GM23338 (cell line): ENCODE results near the gene WWOX. TPM values are rescaled to one million over a fixed set of nuclear protein-coding genes. Genes with fewer than 3 reads are reported as not detected.

Experiments used
- ATAC-seq: fragments of 200-7000 bp; cut with Tn5 transposase; 3 replicates; pipeline ENCODE4 v1.9.1; 2020
- DNase-seq: peaks from one replicate; pipeline ENCODE4 v3.0.0-alpha.2; 2015; ENCODE audit warnings: low spot score
- H2AFZ ChIP-seq: fragments of 200-600 bp; sonication (generic); 2 replicates; pipeline ENCODE4 v1.8.0; 2016; ENCODE audit warnings: antibody characterized with exemption, mild to moderate bottlenecking, moderate library complexity
- H3F3A ChIP-seq: fragments of 200-600 bp; sonication (generic); replicated peaks from 2 replicates; pipeline ENCODE4 v1.8.0; 2017; ENCODE audit warnings: antibody characterized with exemption, mixed run types, low read depth
- H3K27ac ChIP-seq: fragments of 200-600 bp; sonication (generic); 2 replicates; pipeline ENCODE4 v1.6.1; 2016; ENCODE audit warnings: low read depth
- H3K27me3 ChIP-seq: fragments of 200-600 bp; sonication (generic); 2 replicates; pipeline ENCODE4 v1.8.0; 2016; ENCODE audit warnings: mild to moderate bottlenecking, mixed run types, moderate library complexity; ENCODE audit not compliant: insufficient read depth
- H3K36me3 ChIP-seq: fragments of 200-600 bp; sonication (generic); 2 replicates; pipeline ENCODE4 v1.8.0; 2016; ENCODE audit warnings: mild to moderate bottlenecking; ENCODE audit not compliant: insufficient read depth
- H3K4me1 ChIP-seq: fragments of 200-600 bp; sonication (generic); 2 replicates; pipeline ENCODE4 v1.8.0; 2016; ENCODE audit warnings: mild to moderate bottlenecking, moderate library complexity; ENCODE audit not compliant: insufficient read depth
- H3K4me2 ChIP-seq: fragments of 200-600 bp; sonication (generic); 2 replicates; pipeline ENCODE4 v1.7.1; 2017; ENCODE audit warnings: mixed run types
- H3K4me3 ChIP-seq: fragments of 200-600 bp; sonication (generic); 2 replicates; pipeline ENCODE4 v1.6.1; 2016; ENCODE audit warnings: mixed run types
- H3K79me2 ChIP-seq: fragments of 200-600 bp; sonication (generic); replicated peaks from 2 replicates; pipeline ENCODE4 v1.8.0; 2017; ENCODE audit warnings: mild to moderate bottlenecking; ENCODE audit not compliant: insufficient read depth
- H3K9me2 ChIP-seq: fragments of 200-600 bp; sonication (generic); 2 replicates; pipeline ENCODE4 v1.8.0; 2017; ENCODE audit not compliant: insufficient read depth
- H4K20me1 ChIP-seq: fragments of 200-600 bp; sonication (generic); replicated peaks from 2 replicates; pipeline ENCODE4 v1.8.0; 2017; ENCODE audit warnings: mild to moderate bottlenecking; ENCODE audit not compliant: insufficient read depth
- H3K27ac Mint-ChIP-seq: 2 replicates; pipeline ENCODE4 v1.8.0; 2020; ENCODE audit warnings: inconsistent platforms, mild to moderate bottlenecking, moderate library complexity, mixed read lengths
- H3K27me3 Mint-ChIP-seq: 3 replicates; pipeline ENCODE4 v1.8.0; 2022; ENCODE audit warnings: low read depth, mild to moderate bottlenecking, moderate library complexity, mixed read lengths, inconsistent platforms; ENCODE audit not compliant: insufficient read depth, poor library complexity
- H3K36me3 Mint-ChIP-seq: 3 replicates; pipeline ENCODE4 v1.8.0; 2021; ENCODE audit warnings: low read depth, mild to moderate bottlenecking, inconsistent platforms, moderate library complexity, mixed read lengths
- H3K4me1 Mint-ChIP-seq: 3 replicates; pipeline ENCODE4 v1.8.0; 2020; ENCODE audit warnings: mild to moderate bottlenecking, inconsistent platforms, mixed read lengths
- H3K4me3 Mint-ChIP-seq: 3 replicates; pipeline ENCODE4 v1.8.0; 2021; ENCODE audit warnings: moderate library complexity, mild to moderate bottlenecking, inconsistent platforms, mixed read lengths
- H3K9me3 Mint-ChIP-seq: 3 replicates; pipeline ENCODE4 v1.8.0; 2020; ENCODE audit warnings: moderate library complexity, mild to moderate bottlenecking, inconsistent platforms, mixed read lengths
- CREB1 ChIP-seq: fragments of 250-450 bp; sonication (Bioruptor Pico); IDR thresholded peaks from 2 replicates; pipeline ENCODE4 v1.5.0; 2020; ENCODE audit warnings: low read depth, mild to moderate bottlenecking, moderate library complexity
- EZH2 ChIP-seq: fragments of 200-600 bp; sonication (generic); IDR thresholded peaks from one replicate; pipeline ENCODE4 v1.8.0; 2017; ENCODE audit warnings: antibody characterized with exemption, mild to moderate bottlenecking, low read depth; ENCODE audit not compliant: unreplicated experiment
- EZH2phosphoT487 ChIP-seq: fragments of 200-600 bp; sonication (generic); IDR thresholded peaks from one replicate; pipeline ENCODE4 v1.8.1; 2018; ENCODE audit warnings: antibody characterized with exemption; ENCODE audit not compliant: unreplicated experiment
- NANOG ChIP-seq: IDR thresholded peaks from 2 replicates; pipeline ENCODE4 v1.6.1; 2016; ENCODE audit warnings: antibody characterized with exemption, borderline replicate concordance
- STAT1 ChIP-seq: IDR thresholded peaks from one replicate; pipeline ENCODE4 v1.6.1; 2016; ENCODE audit warnings: antibody characterized with exemption; ENCODE audit not compliant: unreplicated experiment
- ZNF331 ChIP-seq: fragments of 250-450 bp; sonication (Bioruptor Pico); IDR thresholded peaks from 2 replicates; pipeline ENCODE4 v1.5.0; 2020; ENCODE audit warnings: low read depth, mild to moderate bottlenecking, moderate library complexity
- polyA plus RNA-seq: library from polyadenylated mRNA; unstranded; fragments of >200 nt; fragmentation: Nextera tagmentation; extraction: Ambion mirVana; gene quantifications from 2 replicates; pipeline ENCODE4 v1.2.1, GENCODE V29; 2016
- total RNA-seq: library from RNA; depleted of rRNA; stranded (reverse); fragments of >200 nt; shearing (Covaris generic); gene quantifications from 2 replicates; pipeline ENCODE4 v1.2.3, GENCODE V29; 2014
- TF ChIP-seq, protein P1 (sequence below): fragments of 250-450 bp; sonication (Bioruptor Pico); IDR thresholded peaks from 2 replicates; pipeline ENCODE4 v1.5.0; 2020; ENCODE audit warnings: mild to moderate bottlenecking, moderate library complexity
- TF ChIP-seq, protein P2 (sequence below): IDR thresholded peaks from one replicate; pipeline ENCODE4 v1.6.1; 2018; ENCODE audit warnings: antibody characterized with exemption; ENCODE audit not compliant: unreplicated experiment
- TF ChIP-seq, protein P3 (sequence below), 2 experiments: fragments of 200-600 bp in 1 of 2; sonication (generic) in 1 of 2; conservative IDR thresholded peaks; 2 replicates each; pipeline versions ENCODE4 v1.5.1 to v1.6.1; 2016 to 2017; ENCODE audit warnings: antibody characterized with exemption in 2 of 2, low read depth in 2 of 2, mild to moderate bottlenecking in 2 of 2, moderate library complexity in 1 of 2
- TF ChIP-seq, protein P4 (sequence below): IDR thresholded peaks from 2 replicates; pipeline ENCODE4 v1.6.1; 2016; ENCODE audit warnings: antibody characterized with exemption

Gene WWOX
- total and polyA plus RNA-seq, 2 experiments from 2014 or later: 10.0 to 19.3 TPM

DNA sequence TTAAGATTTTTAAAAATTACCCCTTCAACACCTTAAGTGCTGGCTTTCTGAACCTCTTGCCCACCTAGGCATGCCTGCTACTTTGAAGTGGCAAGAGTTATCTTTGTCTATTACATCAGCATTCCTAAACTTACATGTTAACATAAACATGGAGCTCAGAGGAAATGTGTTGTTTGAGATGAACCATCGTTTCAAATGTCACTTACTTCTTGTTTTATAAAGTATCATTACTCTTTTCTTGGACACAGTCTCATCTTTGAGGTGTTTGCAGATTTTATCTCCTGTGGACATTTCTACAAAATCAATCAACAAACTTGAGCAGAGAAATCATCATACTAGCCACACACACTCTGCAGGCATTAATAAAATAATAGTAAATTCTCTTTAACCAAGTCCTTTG, 184.9 kb downstream of the WWOX start (continued):
- TF ChIP-seq, protein P1, sequence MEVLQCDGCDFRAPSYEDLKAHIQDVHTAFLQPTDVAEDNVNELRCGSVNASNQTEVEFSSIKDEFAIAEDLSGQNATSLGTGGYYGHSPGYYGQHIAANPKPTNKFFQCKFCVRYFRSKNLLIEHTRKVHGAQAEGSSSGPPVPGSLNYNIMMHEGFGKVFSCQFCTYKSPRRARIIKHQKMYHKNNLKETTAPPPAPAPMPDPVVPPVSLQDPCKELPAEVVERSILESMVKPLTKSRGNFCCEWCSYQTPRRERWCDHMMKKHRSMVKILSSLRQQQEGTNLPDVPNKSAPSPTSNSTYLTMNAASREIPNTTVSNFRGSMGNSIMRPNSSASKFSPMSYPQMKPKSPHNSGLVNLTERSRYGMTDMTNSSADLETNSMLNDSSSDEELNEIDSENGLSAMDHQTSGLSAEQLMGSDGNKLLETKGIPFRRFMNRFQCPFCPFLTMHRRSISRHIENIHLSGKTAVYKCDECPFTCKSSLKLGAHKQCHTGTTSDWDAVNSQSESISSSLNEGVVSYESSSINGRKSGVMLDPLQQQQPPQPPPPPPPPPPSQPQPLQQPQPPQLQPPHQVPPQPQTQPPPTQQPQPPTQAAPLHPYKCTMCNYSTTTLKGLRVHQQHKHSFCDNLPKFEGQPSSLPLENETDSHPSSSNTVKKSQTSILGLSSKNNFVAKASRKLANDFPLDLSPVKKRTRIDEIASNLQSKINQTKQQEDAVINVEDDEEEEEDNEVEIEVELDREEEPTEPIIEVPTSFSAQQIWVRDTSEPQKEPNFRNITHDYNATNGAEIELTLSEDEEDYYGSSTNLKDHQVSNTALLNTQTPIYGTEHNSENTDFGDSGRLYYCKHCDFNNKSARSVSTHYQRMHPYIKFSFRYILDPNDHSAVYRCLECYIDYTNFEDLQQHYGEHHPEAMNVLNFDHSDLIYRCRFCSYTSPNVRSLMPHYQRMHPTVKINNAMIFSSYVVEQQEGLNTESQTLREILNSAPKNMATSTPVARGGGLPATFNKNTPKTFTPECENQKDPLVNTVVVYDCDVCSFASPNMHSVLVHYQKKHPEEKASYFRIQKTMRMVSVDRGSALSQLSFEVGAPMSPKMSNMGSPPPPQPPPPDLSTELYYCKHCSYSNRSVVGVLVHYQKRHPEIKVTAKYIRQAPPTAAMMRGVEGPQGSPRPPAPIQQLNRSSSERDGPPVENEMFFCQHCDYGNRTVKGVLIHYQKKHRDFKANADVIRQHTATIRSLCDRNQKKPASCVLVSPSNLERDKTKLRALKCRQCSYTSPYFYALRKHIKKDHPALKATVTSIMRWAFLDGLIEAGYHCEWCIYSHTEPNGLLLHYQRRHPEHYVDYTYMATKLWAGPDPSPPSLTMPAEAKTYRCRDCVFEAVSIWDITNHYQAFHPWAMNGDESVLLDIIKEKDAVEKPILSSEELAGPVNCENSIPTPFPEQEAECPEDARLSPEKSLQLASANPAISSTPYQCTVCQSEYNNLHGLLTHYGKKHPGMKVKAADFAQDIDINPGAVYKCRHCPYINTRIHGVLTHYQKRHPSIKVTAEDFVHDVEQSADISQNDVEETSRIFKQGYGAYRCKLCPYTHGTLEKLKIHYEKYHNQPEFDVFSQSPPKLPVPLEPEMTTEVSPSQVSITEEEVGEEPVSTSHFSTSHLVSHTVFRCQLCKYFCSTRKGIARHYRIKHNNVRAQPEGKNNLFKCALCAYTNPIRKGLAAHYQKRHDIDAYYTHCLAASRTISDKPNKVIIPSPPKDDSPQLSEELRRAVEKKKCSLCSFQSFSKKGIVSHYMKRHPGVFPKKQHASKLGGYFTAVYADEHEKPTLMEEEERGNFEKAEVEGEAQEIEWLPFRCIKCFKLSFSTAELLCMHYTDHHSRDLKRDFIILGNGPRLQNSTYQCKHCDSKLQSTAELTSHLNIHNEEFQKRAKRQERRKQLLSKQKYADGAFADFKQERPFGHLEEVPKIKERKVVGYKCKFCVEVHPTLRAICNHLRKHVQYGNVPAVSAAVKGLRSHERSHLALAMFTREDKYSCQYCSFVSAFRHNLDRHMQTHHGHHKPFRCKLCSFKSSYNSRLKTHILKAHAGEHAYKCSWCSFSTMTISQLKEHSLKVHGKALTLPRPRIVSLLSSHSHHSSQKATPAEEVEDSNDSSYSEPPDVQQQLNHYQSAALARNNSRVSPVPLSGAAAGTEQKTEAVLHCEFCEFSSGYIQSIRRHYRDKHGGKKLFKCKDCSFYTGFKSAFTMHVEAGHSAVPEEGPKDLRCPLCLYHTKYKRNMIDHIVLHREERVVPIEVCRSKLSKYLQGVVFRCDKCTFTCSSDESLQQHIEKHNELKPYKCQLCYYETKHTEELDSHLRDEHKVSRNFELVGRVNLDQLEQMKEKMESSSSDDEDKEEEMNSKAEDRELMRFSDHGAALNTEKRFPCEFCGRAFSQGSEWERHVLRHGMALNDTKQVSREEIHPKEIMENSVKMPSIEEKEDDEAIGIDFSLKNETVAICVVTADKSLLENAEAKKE (CRISPR knock-in tag): no peak

DNA sequence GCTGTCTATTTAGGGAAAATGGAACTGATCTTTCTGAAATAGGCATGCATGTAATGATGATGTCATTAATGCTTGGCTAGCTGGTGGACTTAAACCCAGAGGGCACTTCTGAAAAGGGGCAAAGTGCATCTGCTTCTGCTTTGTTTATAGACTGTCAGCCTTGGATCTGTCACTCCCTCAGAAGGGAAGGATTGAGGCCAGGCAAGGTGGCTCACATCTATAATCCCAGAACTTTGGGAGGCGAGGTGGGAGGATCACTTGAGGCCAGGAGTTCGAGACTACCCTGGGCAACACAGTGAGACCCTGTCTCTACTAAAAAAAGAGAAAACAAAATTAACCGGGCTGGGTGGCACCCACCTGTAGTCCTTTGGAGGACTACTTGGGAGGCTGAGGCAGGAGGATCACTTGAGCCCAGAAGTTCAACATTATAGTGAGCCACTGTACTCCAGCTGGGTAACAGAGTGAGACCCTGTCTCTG, 185.5 kb downstream of the WWOX start:
- Mint-ChIP-seq H3K4me1 (peaks cover 37% of the 10 kb centered on the region), H3K27ac (no peak overlapping the region), H3K9me3 (no peaks in the 10 kb centered on the region), H3K4me3 (no peak overlapping the region), H3K36me3 (no peaks in the 10 kb centered on the region), H3K27me3 (no peaks in the 10 kb centered on the region)
- DNase-seq: no peak
- H3K79me2 ChIP-seq: no peaks in the 10 kb centered on the region
- no peaks in the 10 kb centered on the region for H3K27me3 ChIP-seq
- no peak for ATAC-seq
- peaks cover 11% of the 10 kb centered on the region for H3K4me1 ChIP-seq
- H3K27ac ChIP-seq: no peak overlapping the region
- H3K4me2 ChIP-seq: no peak overlapping the region
- no peaks in the 10 kb centered on the region for H3F3A ChIP-seq
- H4K20me1 ChIP-seq: no peaks in the 10 kb centered on the region
- H2AFZ ChIP-seq: no peak overlapping the region
- no peaks in the 10 kb centered on the region for H3K36me3 ChIP-seq
- H3K4me3 ChIP-seq: no peak overlapping the region
- H3K9me2 ChIP-seq: no peaks in the 10 kb centered on the region
- TF ChIP-seq, protein P2, sequence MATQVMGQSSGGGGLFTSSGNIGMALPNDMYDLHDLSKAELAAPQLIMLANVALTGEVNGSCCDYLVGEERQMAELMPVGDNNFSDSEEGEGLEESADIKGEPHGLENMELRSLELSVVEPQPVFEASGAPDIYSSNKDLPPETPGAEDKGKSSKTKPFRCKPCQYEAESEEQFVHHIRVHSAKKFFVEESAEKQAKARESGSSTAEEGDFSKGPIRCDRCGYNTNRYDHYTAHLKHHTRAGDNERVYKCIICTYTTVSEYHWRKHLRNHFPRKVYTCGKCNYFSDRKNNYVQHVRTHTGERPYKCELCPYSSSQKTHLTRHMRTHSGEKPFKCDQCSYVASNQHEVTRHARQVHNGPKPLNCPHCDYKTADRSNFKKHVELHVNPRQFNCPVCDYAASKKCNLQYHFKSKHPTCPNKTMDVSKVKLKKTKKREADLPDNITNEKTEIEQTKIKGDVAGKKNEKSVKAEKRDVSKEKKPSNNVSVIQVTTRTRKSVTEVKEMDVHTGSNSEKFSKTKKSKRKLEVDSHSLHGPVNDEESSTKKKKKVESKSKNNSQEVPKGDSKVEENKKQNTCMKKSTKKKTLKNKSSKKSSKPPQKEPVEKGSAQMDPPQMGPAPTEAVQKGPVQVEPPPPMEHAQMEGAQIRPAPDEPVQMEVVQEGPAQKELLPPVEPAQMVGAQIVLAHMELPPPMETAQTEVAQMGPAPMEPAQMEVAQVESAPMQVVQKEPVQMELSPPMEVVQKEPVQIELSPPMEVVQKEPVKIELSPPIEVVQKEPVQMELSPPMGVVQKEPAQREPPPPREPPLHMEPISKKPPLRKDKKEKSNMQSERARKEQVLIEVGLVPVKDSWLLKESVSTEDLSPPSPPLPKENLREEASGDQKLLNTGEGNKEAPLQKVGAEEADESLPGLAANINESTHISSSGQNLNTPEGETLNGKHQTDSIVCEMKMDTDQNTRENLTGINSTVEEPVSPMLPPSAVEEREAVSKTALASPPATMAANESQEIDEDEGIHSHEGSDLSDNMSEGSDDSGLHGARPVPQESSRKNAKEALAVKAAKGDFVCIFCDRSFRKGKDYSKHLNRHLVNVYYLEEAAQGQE: no peak
- TF ChIP-seq, protein P3, sequence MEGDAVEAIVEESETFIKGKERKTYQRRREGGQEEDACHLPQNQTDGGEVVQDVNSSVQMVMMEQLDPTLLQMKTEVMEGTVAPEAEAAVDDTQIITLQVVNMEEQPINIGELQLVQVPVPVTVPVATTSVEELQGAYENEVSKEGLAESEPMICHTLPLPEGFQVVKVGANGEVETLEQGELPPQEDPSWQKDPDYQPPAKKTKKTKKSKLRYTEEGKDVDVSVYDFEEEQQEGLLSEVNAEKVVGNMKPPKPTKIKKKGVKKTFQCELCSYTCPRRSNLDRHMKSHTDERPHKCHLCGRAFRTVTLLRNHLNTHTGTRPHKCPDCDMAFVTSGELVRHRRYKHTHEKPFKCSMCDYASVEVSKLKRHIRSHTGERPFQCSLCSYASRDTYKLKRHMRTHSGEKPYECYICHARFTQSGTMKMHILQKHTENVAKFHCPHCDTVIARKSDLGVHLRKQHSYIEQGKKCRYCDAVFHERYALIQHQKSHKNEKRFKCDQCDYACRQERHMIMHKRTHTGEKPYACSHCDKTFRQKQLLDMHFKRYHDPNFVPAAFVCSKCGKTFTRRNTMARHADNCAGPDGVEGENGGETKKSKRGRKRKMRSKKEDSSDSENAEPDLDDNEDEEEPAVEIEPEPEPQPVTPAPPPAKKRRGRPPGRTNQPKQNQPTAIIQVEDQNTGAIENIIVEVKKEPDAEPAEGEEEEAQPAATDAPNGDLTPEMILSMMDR (conservative IDR thresholded peaks at IDR 0.05; ENCODE audit: low read depth in 2 of 2): no peak
- TF ChIP-seq CREB1 (CRISPR knock-in tag): no peak
- no peak for TF ChIP-seq STAT1
- TF ChIP-seq, protein P4, sequence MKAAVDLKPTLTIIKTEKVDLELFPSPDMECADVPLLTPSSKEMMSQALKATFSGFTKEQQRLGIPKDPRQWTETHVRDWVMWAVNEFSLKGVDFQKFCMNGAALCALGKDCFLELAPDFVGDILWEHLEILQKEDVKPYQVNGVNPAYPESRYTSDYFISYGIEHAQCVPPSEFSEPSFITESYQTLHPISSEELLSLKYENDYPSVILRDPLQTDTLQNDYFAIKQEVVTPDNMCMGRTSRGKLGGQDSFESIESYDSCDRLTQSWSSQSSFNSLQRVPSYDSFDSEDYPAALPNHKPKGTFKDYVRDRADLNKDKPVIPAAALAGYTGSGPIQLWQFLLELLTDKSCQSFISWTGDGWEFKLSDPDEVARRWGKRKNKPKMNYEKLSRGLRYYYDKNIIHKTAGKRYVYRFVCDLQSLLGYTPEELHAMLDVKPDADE: no peak
- no peak for TF ChIP-seq EZH2phosphoT487
- no peak for TF ChIP-seq EZH2
- TF ChIP-seq ZNF331 (CRISPR knock-in tag): no peak
- no peak for TF ChIP-seq NANOG
